OCI-LY1 (cell line): ENCODE measurements around the gene NINJ2.

Experiments
- H2AFZ ChIP-seq: fragments of 200-600 bp; sonication (generic), shearing (Covaris generic); 2 replicates; pipeline ENCODE4 v1.6.0; 2014; ENCODE audit warnings: antibody characterized with exemption, mild to moderate bottlenecking, low read length
- H3F3A ChIP-seq: fragments of 200-600 bp; sonication (generic), shearing (Covaris generic); 2 replicates; pipeline ENCODE4 v1.6.0; 2014; ENCODE audit warnings: mild to moderate bottlenecking, antibody characterized with exemption, low read length, moderate library complexity; ENCODE audit not compliant: insufficient read depth
- H3K27ac ChIP-seq: fragments of 200-600 bp; sonication (generic); 2 replicates; pipeline ENCODE4 v1.5.1; 2014; ENCODE audit warnings: low read length, mixed run types, mild to moderate bottlenecking, low read depth; ENCODE audit not compliant: poor library complexity, severe bottlenecking
- H3K27me3 ChIP-seq: fragments of 200-600 bp; sonication (generic); 2 replicates; pipeline ENCODE4 v1.6.0; 2014; ENCODE audit warnings: antibody characterized with exemption, mild to moderate bottlenecking, low read length, moderate library complexity; ENCODE audit not compliant: insufficient read depth
- H3K36me3 ChIP-seq: fragments of 200-600 bp; sonication (generic); 2 replicates; pipeline ENCODE4 v1.6.1; 2014; ENCODE audit warnings: mild to moderate bottlenecking, antibody characterized with exemption, low read length, moderate library complexity, mixed read lengths; ENCODE audit not compliant: insufficient read depth
- H3K4me1 ChIP-seq: fragments of 200-600 bp; sonication (generic); 2 replicates; pipeline ENCODE4 v1.5.1; 2014; ENCODE audit warnings: mild to moderate bottlenecking, low read length, moderate library complexity; ENCODE audit not compliant: insufficient read depth, severe bottlenecking
- H3K4me2 ChIP-seq: fragments of 200-600 bp; sonication (generic), shearing (Covaris generic); 2 replicates; pipeline ENCODE4 v1.6.1; 2014; ENCODE audit warnings: low read length
- H3K4me3 ChIP-seq: fragments of 200-600 bp; sonication (generic); 2 replicates; pipeline ENCODE4 v1.5.1; 2014; ENCODE audit warnings: low read length, low read depth, mild to moderate bottlenecking, mixed read lengths; ENCODE audit not compliant: poor library complexity, severe bottlenecking
- H3K79me2 ChIP-seq: fragments of 200-600 bp; shearing (Covaris generic); 2 replicates; pipeline ENCODE4 v1.6.1; 2016; ENCODE audit warnings: mixed run types, low read length, mixed read lengths; ENCODE audit not compliant: insufficient read depth
- H3K9ac ChIP-seq: fragments of 200-600 bp; sonication (generic), shearing (Covaris generic); 2 replicates; pipeline ENCODE4 v1.6.1; 2014; ENCODE audit warnings: mild to moderate bottlenecking, low read length, mixed read lengths
- H3K9me2 ChIP-seq: fragments of 200-600 bp; sonication (generic), shearing (Covaris generic); 2 replicates; pipeline ENCODE4 v1.6.1; 2014; ENCODE audit warnings: low read depth, mild to moderate bottlenecking, low read length, mixed read lengths
- H3K9me3 ChIP-seq: fragments of 200-600 bp; shearing (Covaris generic); 2 replicates; pipeline ENCODE4 v1.6.1; 2014; ENCODE audit warnings: low read length, mixed read lengths
- H4K20me1 ChIP-seq: fragments of 200-600 bp; sonication (generic), shearing (Covaris generic); 2 replicates; pipeline ENCODE4 v1.6.0; 2016; ENCODE audit warnings: mild to moderate bottlenecking, low read length; ENCODE audit not compliant: insufficient read depth
- EZH2 ChIP-seq: fragments of 200-600 bp; sonication (generic), shearing (Covaris generic); IDR thresholded peaks from 2 replicates; pipeline ENCODE4 v1.8.0; 2017; ENCODE audit warnings: borderline replicate concordance, mixed run types, mild to moderate bottlenecking, antibody characterized with exemption, low read length, moderate library complexity, mixed read lengths
- TF ChIP-seq, protein P1 (sequence below): fragments of 200-600 bp; sonication (generic), shearing (Covaris generic); IDR thresholded peaks from 2 replicates; pipeline ENCODE4 v1.5.1; 2017; ENCODE audit warnings: mild to moderate bottlenecking, antibody characterized with exemption, low read length, moderate library complexity, mixed read lengths

Gene NINJ2

DNA sequence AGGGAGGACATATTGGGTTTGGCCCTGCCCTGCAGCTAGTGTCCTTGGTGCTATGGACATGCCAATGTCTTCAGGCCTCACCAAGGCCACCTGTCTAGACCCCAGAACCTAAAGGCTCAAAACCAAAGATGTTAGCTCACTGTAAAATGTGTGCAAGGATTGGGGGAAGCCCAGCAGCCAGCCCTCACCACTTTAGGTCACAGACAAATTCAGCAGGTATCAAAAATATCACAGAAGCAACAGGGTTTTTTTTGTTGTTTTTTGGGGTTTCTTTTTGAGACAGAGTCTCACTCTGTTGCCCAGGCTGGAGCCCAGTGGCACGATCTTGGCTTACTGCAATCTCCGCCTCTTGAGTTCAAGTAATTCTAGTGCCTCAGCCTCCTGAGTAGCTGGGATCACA is 29.0 kb upstream of the NINJ2 start:
- H3K4me3 ChIP-seq = no peak overlapping the region
- TF ChIP-seq EZH2 = no peak
- TF ChIP-seq, protein P1, sequence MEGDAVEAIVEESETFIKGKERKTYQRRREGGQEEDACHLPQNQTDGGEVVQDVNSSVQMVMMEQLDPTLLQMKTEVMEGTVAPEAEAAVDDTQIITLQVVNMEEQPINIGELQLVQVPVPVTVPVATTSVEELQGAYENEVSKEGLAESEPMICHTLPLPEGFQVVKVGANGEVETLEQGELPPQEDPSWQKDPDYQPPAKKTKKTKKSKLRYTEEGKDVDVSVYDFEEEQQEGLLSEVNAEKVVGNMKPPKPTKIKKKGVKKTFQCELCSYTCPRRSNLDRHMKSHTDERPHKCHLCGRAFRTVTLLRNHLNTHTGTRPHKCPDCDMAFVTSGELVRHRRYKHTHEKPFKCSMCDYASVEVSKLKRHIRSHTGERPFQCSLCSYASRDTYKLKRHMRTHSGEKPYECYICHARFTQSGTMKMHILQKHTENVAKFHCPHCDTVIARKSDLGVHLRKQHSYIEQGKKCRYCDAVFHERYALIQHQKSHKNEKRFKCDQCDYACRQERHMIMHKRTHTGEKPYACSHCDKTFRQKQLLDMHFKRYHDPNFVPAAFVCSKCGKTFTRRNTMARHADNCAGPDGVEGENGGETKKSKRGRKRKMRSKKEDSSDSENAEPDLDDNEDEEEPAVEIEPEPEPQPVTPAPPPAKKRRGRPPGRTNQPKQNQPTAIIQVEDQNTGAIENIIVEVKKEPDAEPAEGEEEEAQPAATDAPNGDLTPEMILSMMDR = no peak
- H3K4me2 ChIP-seq = no peak overlapping the region

DNA sequence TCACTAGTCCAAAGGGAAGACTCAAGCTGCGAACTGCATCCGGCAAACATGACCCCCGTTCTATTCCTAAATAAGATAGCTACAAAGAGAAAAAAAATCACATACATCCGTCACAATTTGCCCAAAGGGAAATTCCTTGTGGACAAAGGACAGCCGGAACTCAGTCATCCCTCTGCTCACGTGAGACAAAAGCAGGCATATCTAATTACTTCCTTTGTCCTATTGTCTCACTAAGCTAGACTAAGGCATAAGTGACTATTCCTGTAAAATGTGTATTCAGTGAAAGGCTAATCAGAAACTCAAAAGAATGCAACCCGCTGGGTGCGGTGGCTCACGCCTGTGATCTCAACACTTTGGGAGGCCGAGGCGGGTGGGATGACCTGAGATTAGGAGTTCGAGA is 27.2 kb upstream of the NINJ2 start:
- H3F3A ChIP-seq = peaks cover 5% of the 10 kb centered on the region; the same call in 1 of the 2 replicates
- H3K79me2 ChIP-seq = no peaks in the 10 kb centered on the region
- no peak overlapping the region for H3K4me2 ChIP-seq
- H2AFZ ChIP-seq = no peak overlapping the region
- H3K9ac ChIP-seq = no peak overlapping the region
- no peaks in the 10 kb centered on the region for H3K27me3 ChIP-seq
- no peaks in the 10 kb centered on the region for H4K20me1 ChIP-seq
- no peak overlapping the region for H3K4me3 ChIP-seq
- H3K9me3 ChIP-seq = no peaks in the 10 kb centered on the region
- H3K36me3 ChIP-seq = no peaks in the 10 kb centered on the region
- TF ChIP-seq, protein P1 = no peak
- TF ChIP-seq EZH2 = no peak
- H3K9me2 ChIP-seq = no peaks in the 10 kb centered on the region
- H3K27ac ChIP-seq = no peak overlapping the region
- peaks cover 8% of the 10 kb centered on the region for H3K4me1 ChIP-seq

More for the DNA sequence above, 29.0 kb upstream of the NINJ2 start:
- no peaks in the 10 kb centered on the region for H3K9me2 ChIP-seq
- no peaks in the 10 kb centered on the region for H3K36me3 ChIP-seq
- peaks cover 9% of the 10 kb centered on the region for H3K9me3 ChIP-seq
- H3K9ac ChIP-seq = no peak overlapping the region
- no peak overlapping the region for H3K27ac ChIP-seq
- H3F3A ChIP-seq = no peaks in the 10 kb centered on the region
- no peaks in the 10 kb centered on the region for H4K20me1 ChIP-seq
- peaks cover 4% of the 10 kb centered on the region for H3K4me1 ChIP-seq
- no peak overlapping the region for H2AFZ ChIP-seq
- H3K79me2 ChIP-seq = no peaks in the 10 kb centered on the region
- H3K27me3 ChIP-seq = no peaks in the 10 kb centered on the region

DNA sequence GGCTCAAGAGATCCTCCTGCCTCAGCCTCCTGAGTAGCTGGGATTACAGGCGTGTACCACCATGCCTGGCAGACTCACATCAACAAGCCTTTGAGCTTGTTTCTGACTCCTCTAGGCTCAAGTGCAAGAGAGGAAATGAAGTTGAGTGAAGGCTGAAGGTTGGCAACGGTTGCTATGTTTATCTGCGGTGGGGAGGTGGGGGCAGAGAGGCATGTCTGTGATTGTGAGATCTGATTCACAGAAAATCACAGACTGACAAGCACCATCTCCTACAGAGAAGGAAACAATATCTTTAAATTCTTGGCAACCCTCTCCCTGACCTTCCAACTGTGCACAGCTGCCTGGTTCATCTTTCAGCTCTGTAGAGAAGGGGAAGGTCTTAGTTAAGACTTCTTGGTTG is 22.1 kb upstream of the NINJ2 start:
- Histone ChIP-seq H2AFZ (no peak overlapping the region), H3K9me2 (no peaks in the 10 kb centered on the region)

More for the DNA sequence above, 22.1 kb upstream of the NINJ2 start:
- Histone ChIP-seq H3K27me3 (no peaks in the 10 kb centered on the region), H3K9ac (peak overlapping the region; percentile 34; the same call in 1 of the 2 replicates), H3K9me3 (no peaks in the 10 kb centered on the region), H3K27ac (peak overlapping the region; percentile 91), H3K4me1 (peaks cover 43% of the 10 kb centered on the region), H3K36me3 (no peaks in the 10 kb centered on the region), H3K4me3 (peak overlapping the region; percentile 2), H3K4me2 (peak overlapping the region; percentile 31), H3K79me2 (no peaks in the 10 kb centered on the region), H4K20me1 (no peaks in the 10 kb centered on the region), H3F3A (peaks cover 5% of the 10 kb centered on the region; the same call in 1 of the 2 replicates)
- TF ChIP-seq, protein P1 = no peak
- no peak for TF ChIP-seq EZH2
